WTC11 (cell line): ENCODE data around the gene POMC. TPM values are rescaled to one million over a fixed set of nuclear protein-coding genes. Genes with fewer than 3 reads are reported as not detected.

ENCODE experiments used
- ATAC-seq: fragments of 200-7000 bp; cut with Tn5 transposase; 2 replicates; pipeline ENCODE4 v1.10.0; 2021; ENCODE audit warnings: mild to moderate bottlenecking, moderate library complexity
- CTCF ChIA-PET: fragments of 300-600 bp; sonication (Branson Sonifier 250); formaldehyde crosslinking; loops from one replicate; lab custom pipeline; 2021; ENCODE audit warnings: antibody characterized with exemption; lab: Charles Lee
- POLR2A ChIA-PET: fragments of 350-600 bp; sonication (Branson Sonifier 250); formaldehyde crosslinking; loops from one replicate; lab custom pipeline; 2021; ENCODE audit warnings: antibody characterized with exemption; lab: Charles Lee
- DNase-seq: peaks from one replicate; pipeline ENCODE4 v3.0.0; 2021; ENCODE audit warnings: low spot score
- H3K27ac Mint-ChIP-seq: 2 replicates; pipeline ENCODE4 v1.8.0; 2021; ENCODE audit warnings: mixed read lengths
- H3K27me3 Mint-ChIP-seq: 2 replicates; pipeline ENCODE4 v1.8.0; 2021; ENCODE audit warnings: low read depth, mild to moderate bottlenecking, moderate library complexity, mixed read lengths
- H3K36me3 Mint-ChIP-seq: 2 replicates; pipeline ENCODE4 v1.8.0; 2021; ENCODE audit warnings: mixed read lengths
- H3K4me1 Mint-ChIP-seq: 2 replicates; pipeline ENCODE4 v1.8.0; 2022; ENCODE audit warnings: mixed read lengths
- H3K4me3 Mint-ChIP-seq: 2 replicates; pipeline ENCODE4 v1.8.0; 2021; ENCODE audit warnings: mild to moderate bottlenecking, moderate library complexity, mixed read lengths
- H3K9me3 Mint-ChIP-seq: 2 replicates; pipeline ENCODE4 v1.8.0; 2021; ENCODE audit warnings: mixed read lengths
- ATF1 ChIP-seq: sonication (generic); formaldehyde crosslinking; IDR thresholded peaks from 2 replicates; pipeline ENCODE4 v1.8.1; 2023; ENCODE audit warnings: mild to moderate bottlenecking, moderate library complexity, missing genetic modification reagents
- FOXJ3 ChIP-seq: sonication (generic); formaldehyde crosslinking; IDR thresholded peaks from 2 replicates; pipeline ENCODE4 v1.9.0; 2021; ENCODE audit warnings: missing genetic modification reagents, mild to moderate bottlenecking, borderline replicate concordance
- GRHL2 ChIP-seq: fragments of 250-450 bp; sonication (Bioruptor Pico); IDR thresholded peaks from 2 replicates; pipeline ENCODE4 v1.8.0; 2022; ENCODE audit warnings: mild to moderate bottlenecking, moderate library complexity; ENCODE audit not compliant: insufficient replicate concordance, severe bottlenecking
- HMGA2 ChIP-seq: fragments of 250-450 bp; sonication (Bioruptor Pico); IDR thresholded peaks from 2 replicates; pipeline ENCODE4 v1.4.0; 2021; ENCODE audit warnings: mild to moderate bottlenecking, moderate library complexity
- NFATC4 ChIP-seq: fragments of 250-450 bp; sonication (Bioruptor Pico); IDR thresholded peaks from 2 replicates; pipeline ENCODE4 v1.9.0; 2021; ENCODE audit warnings: mild to moderate bottlenecking
- NFYB ChIP-seq: sonication (generic); formaldehyde crosslinking; conservative IDR thresholded peaks from 2 replicates; pipeline ENCODE4 v1.8.0; 2022; ENCODE audit warnings: low read depth, missing genetic modification reagents
- SMAD3 ChIP-seq: sonication (generic); formaldehyde crosslinking; IDR thresholded peaks from 2 replicates; pipeline ENCODE4 v1.8.0; 2022; ENCODE audit warnings: missing genetic modification reagents, mild to moderate bottlenecking, borderline replicate concordance
- SMAD4 ChIP-seq: sonication (generic); formaldehyde crosslinking; IDR thresholded peaks from 2 replicates; pipeline ENCODE4 v1.8.0; 2022; ENCODE audit warnings: mild to moderate bottlenecking, missing genetic modification reagents
- ZNF138 ChIP-seq: sonication (generic); formaldehyde crosslinking; conservative IDR thresholded peaks from 2 replicates; pipeline ENCODE4 v1.8.1; 2022; ENCODE audit warnings: mild to moderate bottlenecking, moderate library complexity, missing genetic modification reagents
- ZNF232 ChIP-seq: sonication (generic); formaldehyde crosslinking; IDR thresholded peaks from 2 replicates; pipeline ENCODE4 v1.8.0; 2022; ENCODE audit warnings: mild to moderate bottlenecking, missing genetic modification reagents
- ZNF263 ChIP-seq: sonication (generic); formaldehyde crosslinking; IDR thresholded peaks from 2 replicates; pipeline ENCODE4 v1.8.1; 2022; ENCODE audit warnings: low read depth, mild to moderate bottlenecking, moderate library complexity, missing genetic modification reagents
- ZNF671 ChIP-seq: fragments of 250-450 bp; sonication (Bioruptor Pico); IDR thresholded peaks from 2 replicates; pipeline ENCODE4 v1.8.0; 2021; ENCODE audit warnings: mild to moderate bottlenecking
- total RNA-seq: library from RNA; stranded (reverse); gene quantifications from 3 replicates; pipeline ENCODE4 v1.2.3, GENCODE V29; 2021
- TF ChIP-seq, protein P1 (sequence below): sonication (generic); formaldehyde crosslinking; IDR thresholded peaks from 2 replicates; pipeline ENCODE4 v1.8.0; 2022; ENCODE audit warnings: mild to moderate bottlenecking, missing genetic modification reagents
- TF ChIP-seq, protein P2 (sequence below): sonication (generic); formaldehyde crosslinking; IDR thresholded peaks from 2 replicates; pipeline ENCODE4 v1.8.0; 2022; ENCODE audit warnings: mild to moderate bottlenecking, missing genetic modification reagents
- TF ChIP-seq, protein P3 (sequence below): sonication (generic); formaldehyde crosslinking; IDR thresholded peaks from 2 replicates; pipeline ENCODE4 v1.8.1; 2022; ENCODE audit warnings: missing genetic modification reagents, borderline replicate concordance
- TF ChIP-seq, protein P4 (sequence below): fragments of 200-600 bp; IDR thresholded peaks from 2 replicates; pipeline ENCODE4 v1.8.0; 2022; ENCODE audit warnings: antibody characterized with exemption
- TF ChIP-seq, protein P5 (sequence below): sonication (generic); formaldehyde crosslinking; conservative IDR thresholded peaks from 2 replicates; pipeline ENCODE4 v1.8.1; 2023; ENCODE audit warnings: mild to moderate bottlenecking, low read depth, missing genetic modification reagents, moderate library complexity
- TF ChIP-seq, protein P6 (sequence below): sonication (generic); formaldehyde crosslinking; IDR thresholded peaks from 2 replicates; pipeline ENCODE4 v1.8.1; 2023; ENCODE audit warnings: mild to moderate bottlenecking, moderate library complexity, missing genetic modification reagents

The POMC gene
- total RNA-seq, 1 experiment from 2014 or later: 3.2 TPM

DNA sequence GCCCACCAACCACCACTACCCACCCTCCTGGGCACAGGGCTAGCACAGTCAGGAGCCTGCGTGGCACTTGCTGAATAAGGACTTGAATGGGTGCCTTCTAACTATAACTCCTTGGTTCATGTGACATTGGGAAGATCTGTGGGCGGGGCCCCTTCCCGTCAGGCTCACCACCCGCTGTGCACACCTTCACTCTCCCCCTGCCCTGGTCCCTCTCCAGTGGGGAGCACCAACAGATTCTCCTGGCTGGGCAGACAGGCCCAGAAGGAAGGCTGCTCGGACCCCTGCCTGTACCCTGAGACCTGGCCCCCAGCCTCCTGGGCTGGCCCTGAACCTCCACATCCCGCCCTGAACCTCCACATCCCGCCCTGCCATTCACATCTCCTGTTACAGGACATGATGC, 33.4 kb upstream of the POMC start (continued):
- TF ChIP-seq ZNF263 (CRISPR knock-in tag): no peak

DNA sequence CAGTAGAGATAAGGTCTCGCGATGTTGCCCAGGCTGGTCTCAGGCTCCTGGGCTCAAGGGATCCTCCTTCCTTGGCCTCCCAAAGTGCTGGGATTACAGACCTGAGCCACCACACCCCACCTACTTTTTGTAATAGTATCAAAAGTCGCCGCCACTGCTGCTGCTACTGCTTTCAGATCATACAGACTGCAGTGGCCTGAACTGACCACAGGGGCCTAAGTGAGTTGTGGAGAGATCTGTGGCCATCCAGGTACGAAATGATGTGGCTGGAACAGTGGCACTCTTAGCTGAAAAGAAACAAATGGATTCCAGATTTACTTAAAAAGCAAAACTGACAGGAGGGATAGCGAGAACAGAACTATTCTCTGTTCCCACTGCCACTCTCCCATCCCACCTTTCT, 32.9 kb upstream of the POMC start:
- H3K4me3 Mint-ChIP-seq: no peak overlapping the region
- TF ChIP-seq NFYB: no peak
- TF ChIP-seq ZNF138 (CRISPR knock-in tag): no peak
- TF ChIP-seq, protein P1, sequence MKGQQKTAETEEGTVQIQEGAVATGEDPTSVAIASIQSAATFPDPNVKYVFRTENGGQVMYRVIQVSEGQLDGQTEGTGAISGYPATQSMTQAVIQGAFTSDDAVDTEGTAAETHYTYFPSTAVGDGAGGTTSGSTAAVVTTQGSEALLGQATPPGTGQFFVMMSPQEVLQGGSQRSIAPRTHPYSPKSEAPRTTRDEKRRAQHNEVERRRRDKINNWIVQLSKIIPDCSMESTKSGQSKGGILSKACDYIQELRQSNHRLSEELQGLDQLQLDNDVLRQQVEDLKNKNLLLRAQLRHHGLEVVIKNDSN: no peak
- TF ChIP-seq, protein P2, sequence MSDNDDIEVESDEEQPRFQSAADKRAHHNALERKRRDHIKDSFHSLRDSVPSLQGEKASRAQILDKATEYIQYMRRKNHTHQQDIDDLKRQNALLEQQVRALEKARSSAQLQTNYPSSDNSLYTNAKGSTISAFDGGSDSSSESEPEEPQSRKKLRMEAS (CRISPR knock-in tag): no peak
- no peak for TF ChIP-seq ZNF671
- TF ChIP-seq, protein P3, sequence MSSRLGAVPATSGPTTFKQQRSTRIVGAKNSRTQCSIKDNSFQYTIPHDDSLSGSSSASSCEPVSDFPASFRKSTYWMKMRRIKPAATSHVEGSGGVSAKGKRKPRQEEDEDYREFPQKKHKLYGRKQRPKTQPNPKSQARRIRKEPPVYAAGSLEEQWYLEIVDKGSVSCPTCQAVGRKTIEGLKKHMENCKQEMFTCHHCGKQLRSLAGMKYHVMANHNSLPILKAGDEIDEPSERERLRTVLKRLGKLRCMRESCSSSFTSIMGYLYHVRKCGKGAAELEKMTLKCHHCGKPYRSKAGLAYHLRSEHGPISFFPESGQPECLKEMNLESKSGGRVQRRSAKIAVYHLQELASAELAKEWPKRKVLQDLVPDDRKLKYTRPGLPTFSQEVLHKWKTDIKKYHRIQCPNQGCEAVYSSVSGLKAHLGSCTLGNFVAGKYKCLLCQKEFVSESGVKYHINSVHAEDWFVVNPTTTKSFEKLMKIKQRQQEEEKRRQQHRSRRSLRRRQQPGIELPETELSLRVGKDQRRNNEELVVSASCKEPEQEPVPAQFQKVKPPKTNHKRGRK (CRISPR knock-in tag): no peak
- TF ChIP-seq, protein P4, sequence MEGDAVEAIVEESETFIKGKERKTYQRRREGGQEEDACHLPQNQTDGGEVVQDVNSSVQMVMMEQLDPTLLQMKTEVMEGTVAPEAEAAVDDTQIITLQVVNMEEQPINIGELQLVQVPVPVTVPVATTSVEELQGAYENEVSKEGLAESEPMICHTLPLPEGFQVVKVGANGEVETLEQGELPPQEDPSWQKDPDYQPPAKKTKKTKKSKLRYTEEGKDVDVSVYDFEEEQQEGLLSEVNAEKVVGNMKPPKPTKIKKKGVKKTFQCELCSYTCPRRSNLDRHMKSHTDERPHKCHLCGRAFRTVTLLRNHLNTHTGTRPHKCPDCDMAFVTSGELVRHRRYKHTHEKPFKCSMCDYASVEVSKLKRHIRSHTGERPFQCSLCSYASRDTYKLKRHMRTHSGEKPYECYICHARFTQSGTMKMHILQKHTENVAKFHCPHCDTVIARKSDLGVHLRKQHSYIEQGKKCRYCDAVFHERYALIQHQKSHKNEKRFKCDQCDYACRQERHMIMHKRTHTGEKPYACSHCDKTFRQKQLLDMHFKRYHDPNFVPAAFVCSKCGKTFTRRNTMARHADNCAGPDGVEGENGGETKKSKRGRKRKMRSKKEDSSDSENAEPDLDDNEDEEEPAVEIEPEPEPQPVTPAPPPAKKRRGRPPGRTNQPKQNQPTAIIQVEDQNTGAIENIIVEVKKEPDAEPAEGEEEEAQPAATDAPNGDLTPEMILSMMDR: peak; percentile 26; the same call in 1 of the 2 replicates
- TF ChIP-seq, protein P5, sequence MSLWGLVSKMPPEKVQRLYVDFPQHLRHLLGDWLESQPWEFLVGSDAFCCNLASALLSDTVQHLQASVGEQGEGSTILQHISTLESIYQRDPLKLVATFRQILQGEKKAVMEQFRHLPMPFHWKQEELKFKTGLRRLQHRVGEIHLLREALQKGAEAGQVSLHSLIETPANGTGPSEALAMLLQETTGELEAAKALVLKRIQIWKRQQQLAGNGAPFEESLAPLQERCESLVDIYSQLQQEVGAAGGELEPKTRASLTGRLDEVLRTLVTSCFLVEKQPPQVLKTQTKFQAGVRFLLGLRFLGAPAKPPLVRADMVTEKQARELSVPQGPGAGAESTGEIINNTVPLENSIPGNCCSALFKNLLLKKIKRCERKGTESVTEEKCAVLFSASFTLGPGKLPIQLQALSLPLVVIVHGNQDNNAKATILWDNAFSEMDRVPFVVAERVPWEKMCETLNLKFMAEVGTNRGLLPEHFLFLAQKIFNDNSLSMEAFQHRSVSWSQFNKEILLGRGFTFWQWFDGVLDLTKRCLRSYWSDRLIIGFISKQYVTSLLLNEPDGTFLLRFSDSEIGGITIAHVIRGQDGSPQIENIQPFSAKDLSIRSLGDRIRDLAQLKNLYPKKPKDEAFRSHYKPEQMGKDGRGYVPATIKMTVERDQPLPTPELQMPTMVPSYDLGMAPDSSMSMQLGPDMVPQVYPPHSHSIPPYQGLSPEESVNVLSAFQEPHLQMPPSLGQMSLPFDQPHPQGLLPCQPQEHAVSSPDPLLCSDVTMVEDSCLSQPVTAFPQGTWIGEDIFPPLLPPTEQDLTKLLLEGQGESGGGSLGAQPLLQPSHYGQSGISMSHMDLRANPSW (CRISPR knock-in tag): no peak
- H3K4me1 Mint-ChIP-seq: peaks cover 5% of the 10 kb centered on the region
- ChIA-PET CTCF (interaction anchor here (0.9 to 1.0 kb wide), 2 partner anchors 31 to 60 kb away, joined by 3 to 6 read pairs; no protein-coding TSS in a partner anchor), POLR2A (no interaction called here)
- no peak overlapping the region for H3K27ac Mint-ChIP-seq
- no peaks in the 10 kb centered on the region for H3K27me3 Mint-ChIP-seq
- H3K36me3 Mint-ChIP-seq: no peaks in the 10 kb centered on the region
- DNase-seq: peak; percentile 26
- peak; percentile 22; the same call in 1 of the 2 replicates for ATAC-seq
- no peaks in the 10 kb centered on the region for H3K9me3 Mint-ChIP-seq

DNA sequence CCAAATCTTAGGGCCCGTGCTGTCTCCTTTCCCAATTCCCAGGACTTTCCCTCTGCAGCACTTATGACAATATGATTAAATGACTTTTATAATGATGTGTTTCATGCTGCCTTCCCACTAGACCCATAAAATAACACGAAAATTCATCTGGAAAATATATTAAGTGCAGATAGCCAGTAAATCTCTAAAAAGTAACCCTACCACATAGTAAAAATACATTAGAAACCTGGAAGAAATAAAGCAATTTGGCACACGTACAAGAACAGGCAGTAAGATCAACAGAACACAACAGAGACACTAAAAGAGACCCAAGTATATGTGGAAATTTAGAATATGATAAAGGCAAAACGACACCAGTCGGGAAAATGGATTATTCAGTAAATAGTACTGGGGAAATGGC, 30.2 kb upstream of the POMC start:
- Mint-ChIP-seq H3K9me3 (no peaks in the 10 kb centered on the region), H3K27me3 (no peaks in the 10 kb centered on the region; the same call in 1 of the 2 replicates), H3K27ac (no peak overlapping the region), H3K4me1 (peaks cover 8% of the 10 kb centered on the region), H3K4me3 (no peak overlapping the region), H3K36me3 (no peaks in the 10 kb centered on the region)
- CTCF ChIA-PET: no interaction called here
- TF ChIP-seq NFATC4 (no peak), HMGA2 (no peak), FOXJ3 (CRISPR knock-in tag) (no peak), ATF1 (CRISPR knock-in tag) (no peak), SMAD4 (CRISPR knock-in tag) (no peak), GRHL2 (CRISPR knock-in tag) (no peak), ZNF263 (CRISPR knock-in tag) (no peak), SMAD3 (CRISPR knock-in tag) (no peak), ZNF232 (no peak)
- TF ChIP-seq, protein P6, sequence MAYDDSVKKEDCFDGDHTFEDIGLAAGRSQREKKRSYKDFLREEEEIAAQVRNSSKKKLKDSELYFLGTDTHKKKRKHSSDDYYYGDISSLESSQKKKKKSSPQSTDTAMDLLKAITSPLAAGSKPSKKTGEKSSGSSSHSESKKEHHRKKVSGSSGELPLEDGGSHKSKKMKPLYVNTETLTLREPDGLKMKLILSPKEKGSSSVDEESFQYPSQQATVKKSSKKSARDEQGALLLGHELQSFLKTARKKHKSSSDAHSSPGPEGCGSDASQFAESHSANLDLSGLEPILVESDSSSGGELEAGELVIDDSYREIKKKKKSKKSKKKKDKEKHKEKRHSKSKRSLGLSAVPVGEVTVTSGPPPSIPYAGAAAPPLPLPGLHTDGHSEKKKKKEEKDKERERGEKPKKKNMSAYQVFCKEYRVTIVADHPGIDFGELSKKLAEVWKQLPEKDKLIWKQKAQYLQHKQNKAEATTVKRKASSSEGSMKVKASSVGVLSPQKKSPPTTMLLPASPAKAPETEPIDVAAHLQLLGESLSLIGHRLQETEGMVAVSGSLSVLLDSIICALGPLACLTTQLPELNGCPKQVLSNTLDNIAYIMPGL (CRISPR knock-in tag): no peak
- TF ChIP-seq, protein P4: no peak
- DNase-seq: no peak
- no peak for ATAC-seq
- POLR2A ChIA-PET: no interaction called here
